Cardiac muscle cell (in vitro differentiated cells and primary cell): ENCODE results near the gene LMBR1. TPM values are rescaled to one million over a fixed set of nuclear protein-coding genes. Genes with fewer than 3 reads are reported as not detected.

Experiments
- DNase-seq, 2 donors: peaks; one replicate each; pipeline versions ENCODE4 v3.0.0 to v3.0.0-alpha.2; 2010 to 2017; ENCODE audit warnings: low read depth in 1 of 2, low spot score in 1 of 2
- H3K27ac ChIP-seq: fragments of 200-600 bp; sonication (generic); 2 replicates; pipeline ENCODE4 v1.5.1; 2016
- H3K27me3 ChIP-seq: fragments of 200-600 bp; sonication (generic); 2 replicates; pipeline ENCODE4 v1.6.0; 2016; ENCODE audit warnings: control low read depth
- H3K36me3 ChIP-seq: fragments of 200-600 bp; sonication (generic); 2 replicates; pipeline ENCODE4 v1.5.1; 2016; ENCODE audit warnings: control low read depth
- H3K4me1 ChIP-seq: fragments of 200-600 bp; sonication (generic); 2 replicates; pipeline ENCODE4 v1.8.1; 2017; ENCODE audit warnings: low read depth, mild to moderate bottlenecking, mixed run types
- H3K4me3 ChIP-seq: fragments of 200-600 bp; sonication (generic); 2 replicates; pipeline ENCODE4 v1.5.1; 2016; ENCODE audit warnings: mild to moderate bottlenecking
- H3K9me3 ChIP-seq: fragments of 200-600 bp; sonication (generic); 2 replicates; pipeline ENCODE4 v1.5.1; 2017; ENCODE audit warnings: low read depth, mild to moderate bottlenecking, control low read depth
- polyA plus RNA-seq: library from polyadenylated mRNA; unstranded; fragments of >200 nt; fragmentation: Nextera tagmentation; extraction: Ambion mirVana; gene quantifications from 2 replicates; pipeline ENCODE4 v1.2.1, GENCODE V29; 2016
- total RNA-seq: library from RNA; depleted of rRNA; stranded (reverse); fragments of >200 nt; gene quantifications from 2 replicates; pipeline ENCODE4 v1.2.3, GENCODE V29; 2016
- TF ChIP-seq, protein P1 (sequence below): IDR thresholded peaks from 2 replicates; pipeline ENCODE4 v1.5.1; 2012; ENCODE audit warnings: low read depth, mild to moderate bottlenecking, low read length

Gene LMBR1
- total and polyA plus RNA-seq, 2 experiments from 2014 or later, result 49.9 to 78.0 TPM

DNA sequence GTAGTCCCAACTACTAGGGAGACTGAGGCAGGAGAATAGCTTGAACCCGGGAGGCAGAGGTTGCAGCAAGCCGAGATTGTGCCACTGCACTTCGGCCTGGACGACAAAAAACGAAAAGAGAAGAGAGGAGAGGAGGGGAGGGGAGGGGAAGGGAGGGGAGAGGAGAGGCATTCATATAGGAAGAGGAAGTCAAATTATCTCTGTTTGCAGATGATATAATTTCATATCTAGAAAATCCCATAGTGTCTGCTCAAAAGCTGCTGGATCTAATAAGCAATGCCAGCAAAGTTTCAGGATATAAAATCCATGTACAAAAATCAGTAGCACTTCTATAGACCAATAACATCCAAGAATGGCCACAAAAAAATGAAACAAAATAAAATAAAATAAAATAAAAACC lies 120.3 kb downstream of the LMBR1 start:
- DNase-seq, result no peak
- Histone ChIP-seq H3K4me3 (no peak overlapping the region), H3K36me3 (no peaks in the 10 kb centered on the region), H3K9me3 (no peaks in the 10 kb centered on the region), H3K27ac (no peak overlapping the region), H3K4me1 (peaks cover 13% of the 10 kb centered on the region), H3K27me3 (no peaks in the 10 kb centered on the region)
- TF ChIP-seq, protein P1, sequence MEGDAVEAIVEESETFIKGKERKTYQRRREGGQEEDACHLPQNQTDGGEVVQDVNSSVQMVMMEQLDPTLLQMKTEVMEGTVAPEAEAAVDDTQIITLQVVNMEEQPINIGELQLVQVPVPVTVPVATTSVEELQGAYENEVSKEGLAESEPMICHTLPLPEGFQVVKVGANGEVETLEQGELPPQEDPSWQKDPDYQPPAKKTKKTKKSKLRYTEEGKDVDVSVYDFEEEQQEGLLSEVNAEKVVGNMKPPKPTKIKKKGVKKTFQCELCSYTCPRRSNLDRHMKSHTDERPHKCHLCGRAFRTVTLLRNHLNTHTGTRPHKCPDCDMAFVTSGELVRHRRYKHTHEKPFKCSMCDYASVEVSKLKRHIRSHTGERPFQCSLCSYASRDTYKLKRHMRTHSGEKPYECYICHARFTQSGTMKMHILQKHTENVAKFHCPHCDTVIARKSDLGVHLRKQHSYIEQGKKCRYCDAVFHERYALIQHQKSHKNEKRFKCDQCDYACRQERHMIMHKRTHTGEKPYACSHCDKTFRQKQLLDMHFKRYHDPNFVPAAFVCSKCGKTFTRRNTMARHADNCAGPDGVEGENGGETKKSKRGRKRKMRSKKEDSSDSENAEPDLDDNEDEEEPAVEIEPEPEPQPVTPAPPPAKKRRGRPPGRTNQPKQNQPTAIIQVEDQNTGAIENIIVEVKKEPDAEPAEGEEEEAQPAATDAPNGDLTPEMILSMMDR, result no peak

DNA sequence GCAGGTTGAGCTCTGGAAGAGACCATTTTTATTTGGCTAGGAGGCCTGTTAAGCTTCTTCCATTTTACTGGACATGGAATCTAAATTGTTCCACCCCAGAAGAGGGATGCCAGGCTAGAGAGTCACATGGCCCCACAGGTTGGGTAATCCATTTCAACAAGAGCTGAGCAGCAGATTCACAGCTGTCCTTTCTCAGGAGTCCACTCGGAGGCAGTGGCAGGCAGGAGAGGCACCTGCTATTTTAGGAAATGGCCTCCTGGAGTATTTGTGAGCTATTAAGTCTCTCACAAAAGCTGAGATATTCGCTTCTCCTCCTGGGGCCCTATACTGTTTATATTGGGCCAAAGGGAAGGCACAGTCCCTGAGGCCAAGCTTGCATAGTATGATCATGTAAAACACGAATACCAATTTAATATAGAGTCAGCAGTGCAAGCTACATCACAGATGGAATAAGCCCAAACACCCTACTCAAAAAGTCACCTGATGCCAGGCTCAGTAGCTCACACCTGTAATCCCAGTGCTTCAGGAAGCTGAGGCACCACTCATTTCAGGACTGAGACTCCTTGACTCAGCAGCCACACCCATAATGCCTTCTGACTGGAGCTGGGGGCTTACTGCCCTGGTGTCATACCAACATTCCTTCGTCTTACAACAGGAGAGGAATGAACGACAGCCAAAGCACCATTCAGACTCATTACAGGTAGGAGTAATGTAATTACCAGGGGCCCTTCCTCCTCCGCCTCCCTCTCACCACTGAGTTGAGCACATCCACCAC lies 124.1 kb downstream of the LMBR1 start:
- no peaks in the 10 kb centered on the region for H3K27me3 ChIP-seq
- DNase-seq, result peak; percentile 1 to 42
- TF ChIP-seq, protein P1, result no peak
- H3K9me3 ChIP-seq, result no peaks in the 10 kb centered on the region
- H3K27ac ChIP-seq, result peak overlapping the region; percentile 84
- H3K4me3 ChIP-seq, result no peak overlapping the region
- peaks cover 22% of the 10 kb centered on the region for H3K4me1 ChIP-seq
- no peaks in the 10 kb centered on the region for H3K36me3 ChIP-seq

DNA sequence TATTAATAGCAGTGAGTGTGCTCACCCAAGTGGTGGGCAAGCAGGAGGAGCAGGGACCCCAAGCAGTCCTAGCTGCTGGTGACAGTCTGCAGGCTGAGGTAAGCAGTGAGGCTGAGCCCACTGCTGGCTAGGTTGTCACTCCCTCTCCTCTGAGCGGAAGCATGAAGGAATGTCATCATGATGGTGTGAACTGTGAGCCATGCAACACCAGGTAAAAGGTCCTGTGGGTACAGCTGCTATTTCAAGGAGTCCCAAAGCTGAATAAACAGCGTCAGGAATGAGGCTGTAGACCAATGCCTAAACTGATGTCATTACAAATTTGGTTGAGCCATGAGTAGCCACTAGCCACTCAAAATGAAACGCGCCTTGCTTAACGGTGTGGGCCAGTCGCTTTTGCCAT lies 126.3 kb downstream of the LMBR1 start:
- Histone ChIP-seq H3K4me3 (no peak overlapping the region), H3K9me3 (no peaks in the 10 kb centered on the region), H3K27me3 (no peaks in the 10 kb centered on the region), H3K4me1 (peaks cover 22% of the 10 kb centered on the region), H3K27ac (peak overlapping the region; percentile 21), H3K36me3 (no peaks in the 10 kb centered on the region)
- DNase-seq, result peak in 1 of 2 donors; percentile 21
- TF ChIP-seq, protein P1, result no peak

DNA sequence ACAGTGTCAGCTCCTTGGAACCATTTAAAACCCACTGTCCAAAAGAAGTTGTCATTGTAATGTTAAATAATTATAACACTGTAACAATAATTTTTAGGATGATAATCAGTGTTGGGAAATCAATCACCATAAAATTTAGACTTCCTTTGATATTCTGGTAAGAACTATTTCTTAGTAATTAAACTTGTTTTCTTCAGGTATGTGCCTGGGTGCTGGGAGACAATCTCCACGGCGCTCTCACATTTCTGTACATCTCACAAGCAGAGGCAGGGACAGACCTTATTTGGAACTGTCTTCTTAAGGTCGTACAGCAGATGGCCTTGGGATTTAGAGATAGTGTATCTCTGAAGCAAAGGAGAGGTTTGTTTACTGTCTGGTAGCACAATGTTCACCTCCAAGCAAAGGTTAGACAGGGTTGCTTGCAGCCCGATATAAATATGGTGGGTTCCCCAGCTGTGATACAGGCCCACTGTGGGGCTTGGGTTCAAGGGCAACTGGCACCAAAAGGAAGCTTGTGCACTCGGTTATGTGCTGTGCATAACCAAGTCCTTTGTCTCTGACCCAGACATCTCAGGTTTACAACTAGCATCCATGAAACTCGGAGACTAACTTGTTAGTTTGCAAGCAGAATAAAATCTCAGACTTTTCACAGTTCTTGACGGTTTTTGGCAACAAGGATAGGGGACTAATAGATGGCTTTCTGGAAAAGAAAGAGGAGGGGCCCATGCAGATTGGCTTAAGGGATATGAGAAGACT lies 126.9 kb downstream of the LMBR1 start:
- no peak for DNase-seq
- no peak overlapping the region for H3K4me3 ChIP-seq
- H3K36me3 ChIP-seq, result no peaks in the 10 kb centered on the region
- H3K4me1 ChIP-seq, result peaks cover 22% of the 10 kb centered on the region
- peak overlapping the region; percentile 27 for H3K27ac ChIP-seq
- no peaks in the 10 kb centered on the region for H3K9me3 ChIP-seq
- no peaks in the 10 kb centered on the region for H3K27me3 ChIP-seq
- TF ChIP-seq, protein P1, result no peak

DNA sequence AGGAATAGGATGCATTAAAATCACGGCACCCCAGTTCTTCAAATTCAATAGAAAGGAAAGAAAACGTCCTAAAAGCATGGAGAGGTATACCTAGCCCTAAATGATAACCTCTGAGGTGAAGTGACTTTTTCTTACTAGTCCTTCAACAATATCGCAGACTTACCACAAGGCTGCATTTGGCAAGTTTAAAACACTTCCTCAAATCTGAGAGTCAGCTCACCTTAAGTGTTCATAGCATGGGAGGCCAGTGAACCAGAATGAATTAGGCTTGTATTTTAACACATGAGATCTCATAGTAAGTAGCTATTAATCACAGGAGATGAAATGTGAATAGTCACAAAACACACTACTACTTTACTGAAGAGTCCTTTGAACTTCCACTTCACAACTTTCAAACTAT lies 128.2 kb downstream of the LMBR1 start:
- TF ChIP-seq, protein P1, result no peak
- Histone ChIP-seq H3K27me3 (no peaks in the 10 kb centered on the region), H3K9me3 (no peaks in the 10 kb centered on the region), H3K4me3 (no peak overlapping the region), H3K36me3 (peaks cover 4% of the 10 kb centered on the region), H3K27ac (no peak overlapping the region), H3K4me1 (peaks cover 22% of the 10 kb centered on the region)
- DNase-seq, result no peak
